Right hindlimb (tissue), 1 donor: ENCODE results near the gene PBLD.
"Not testable (repeated sequence)": the region's sequence is repeated elsewhere in the genome, so short reads cannot be mapped to it uniquely, and the experiment has no call there.

ENCODE experiments used
- DNase-seq: peaks from one replicate; pipeline ENCODE4 v3.0.0-alpha.2; 2018

Gene PBLD

GRCh38 chr10:68330852-68331454, 1.8 kb downstream of the PBLD start:
- peak; percentile 54 for DNase-seq

GRCh38 chr10:68329506-68329861, 3.2 kb downstream of the PBLD start:
- no peak for DNase-seq

GRCh38 chr10:68327889-68328786, 4.6 kb downstream of the PBLD start:
- DNase-seq = no peak

GRCh38 chr10:68324396-68324795, 8.3 kb downstream of the PBLD start:
- DNase-seq = not testable (repeated sequence)

GRCh38 chr10:68318331-68319059, 14.2 kb downstream of the PBLD start:
- DNase-seq = no peak

GRCh38 chr10:68315582-68315981, 17.1 kb downstream of the PBLD start:
- no peak for DNase-seq

- DNase-seq = not testable (repeated sequence)
These were observed 17.8 kb downstream of the PBLD start for GRCh38 chr10:68314930-68315329.

- no peak for DNase-seq
These were observed 22.2 kb downstream of the PBLD start for GRCh38 chr10:68310531-68310930.

GRCh38 chr10:68305854-68306253, 26.9 kb downstream of the PBLD start:
- no peak for DNase-seq

GRCh38 chr10:68303849-68304412, 28.8 kb downstream of the PBLD start:
- no peak for DNase-seq

- DNase-seq = no peak
These were observed 29.9 kb downstream of the PBLD start for GRCh38 chr10:68302871-68303270.

- DNase-seq = no peak
These were observed 30.3 kb downstream of the PBLD start for GRCh38 chr10:68302503-68302823.

- no peak for DNase-seq
These were observed 30.8 kb downstream of the PBLD start for GRCh38 chr10:68301790-68302502.

GRCh38 chr10:68301301-68301700, 31.4 kb downstream of the PBLD start:
- no peak for DNase-seq

- no peak for DNase-seq
These were observed 35.7 kb downstream of the PBLD start for GRCh38 chr10:68296843-68297663.

GRCh38 chr10:68290736-68291135, 42.0 kb downstream of the PBLD start:
- no peak for DNase-seq

- DNase-seq = no peak
These were observed 44.0 kb downstream of the PBLD start for GRCh38 chr10:68288717-68289116.

- no peak for DNase-seq
These were observed 48.4 kb downstream of the PBLD start for GRCh38 chr10:68284062-68285001.

- DNase-seq = no peak
These were observed 52.0 kb downstream of the PBLD start for GRCh38 chr10:68280758-68281157.

GRCh38 chr10:68278906-68279753, 53.6 kb downstream of the PBLD start:
- not testable (repeated sequence) for DNase-seq
